ENCODE measurements around the gene CAT.

GRCh38 chr11:34448223-34448994 lies 9.7 kb downstream of the CAT start:
- TF ChIP-seq POLR2A (IDR thresholded peaks at IDR 0.05) = no peak
- no peak for TF ChIP-seq POLR2AphosphoS5 (IDR thresholded peaks at IDR 0.05)
